ENCODE data around the gene FILIP1L.

- no peak for TF ChIP-seq CTCF (IDR thresholded peaks at IDR 0.05; ENCODE audit: insufficient read depth, low read length, poor library complexity, severe bottlenecking)
- no peak for TF ChIP-seq EZH2phosphoT487 (conservative IDR thresholded peaks at IDR 0.05; ENCODE audit: low read length)
Measured at GRCh38 chr3:99910752-99911290, 203.5 kb downstream of the FILIP1L start.
